GM18861 (cell line): ENCODE measurements around the gene KLHL5.
"Not testable (repeated sequence)": the region's sequence is repeated elsewhere in the genome, so short reads cannot be mapped to it uniquely, and the experiment has no call there.

Experiments used
- ATAC-seq: cut with Tn5 transposase; IDR thresholded peaks from one replicate; pipeline ENCODE4 v1.9.1; 2021; ENCODE audit not compliant: unreplicated experiment

KLHL5 gene

DNA sequence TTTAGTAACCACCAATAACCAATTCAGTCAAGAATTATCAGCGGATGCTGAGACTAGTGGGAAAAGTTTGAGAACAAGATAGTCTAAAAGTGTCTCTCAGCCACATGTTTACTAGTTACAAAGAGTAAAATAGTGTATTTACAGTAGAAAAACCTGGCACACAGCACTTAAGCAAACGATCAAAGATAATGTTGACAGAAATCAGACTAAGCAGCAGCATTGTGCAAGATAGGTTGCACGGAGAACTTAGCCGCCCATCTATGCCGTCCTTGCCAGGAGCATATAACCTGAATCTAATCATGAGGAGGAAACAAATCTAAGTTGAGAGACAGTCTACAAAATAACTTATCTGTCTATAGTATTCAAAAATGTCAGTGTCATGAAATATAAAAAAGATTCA, 35.3 kb downstream of the KLHL5 start:
- ATAC-seq, result no peak

DNA sequence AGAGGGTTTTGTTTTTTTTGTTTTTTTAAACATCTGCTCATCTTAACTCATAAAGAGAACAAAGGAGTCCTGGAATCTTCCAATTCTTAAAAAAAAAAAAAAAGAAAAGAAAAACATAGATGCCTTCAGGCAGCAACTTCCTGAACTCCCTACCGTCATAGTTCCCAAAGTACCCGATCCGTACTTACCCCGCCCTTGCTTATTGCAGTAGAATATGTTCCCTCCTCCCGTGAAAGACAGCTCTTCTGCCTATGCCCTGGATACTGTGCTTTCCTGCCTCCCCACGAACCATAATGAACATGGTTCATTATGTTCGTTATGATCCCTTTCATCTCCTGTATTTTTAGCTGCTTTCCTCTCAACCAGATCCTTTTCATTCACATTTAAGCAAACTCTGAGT, 40.3 kb downstream of the KLHL5 start:
- ATAC-seq, result no peak

DNA sequence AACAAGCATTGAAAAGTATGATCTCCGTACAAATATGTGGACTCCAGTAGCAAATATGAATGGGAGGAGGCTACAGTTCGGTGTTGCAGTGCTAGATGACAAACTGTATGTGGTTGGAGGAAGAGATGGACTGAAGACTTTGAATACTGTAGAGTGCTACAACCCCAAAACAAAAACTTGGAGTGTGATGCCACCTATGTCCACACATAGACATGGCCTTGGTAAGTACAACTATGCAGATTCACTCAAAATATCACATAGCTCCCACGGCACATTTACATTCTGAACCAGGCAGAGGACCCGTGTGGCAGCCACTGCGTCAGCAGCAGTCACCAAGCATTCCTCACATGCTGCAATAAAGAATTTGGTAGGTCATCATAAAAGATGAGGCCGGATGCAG, 41.3 kb downstream of the KLHL5 start:
- no peak for ATAC-seq

DNA sequence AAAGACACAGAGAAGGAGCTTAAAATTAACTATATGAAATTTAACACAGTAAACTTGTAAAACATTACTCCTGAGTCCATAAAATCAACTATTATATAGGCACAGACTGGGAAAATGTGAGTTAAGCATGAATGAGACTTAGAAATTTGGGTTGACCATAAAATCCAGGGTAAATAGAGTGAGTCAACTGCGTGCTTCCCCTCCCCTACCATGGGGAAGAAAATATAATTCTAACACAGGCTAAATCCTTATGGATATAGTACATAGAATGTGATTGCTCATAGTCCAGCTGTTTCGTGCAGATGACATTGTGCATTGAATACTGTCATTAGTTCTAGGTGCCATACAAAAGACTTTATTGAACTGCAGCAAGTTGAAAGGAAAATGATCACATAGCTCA, 42.2 kb downstream of the KLHL5 start:
- ATAC-seq, result no peak

DNA sequence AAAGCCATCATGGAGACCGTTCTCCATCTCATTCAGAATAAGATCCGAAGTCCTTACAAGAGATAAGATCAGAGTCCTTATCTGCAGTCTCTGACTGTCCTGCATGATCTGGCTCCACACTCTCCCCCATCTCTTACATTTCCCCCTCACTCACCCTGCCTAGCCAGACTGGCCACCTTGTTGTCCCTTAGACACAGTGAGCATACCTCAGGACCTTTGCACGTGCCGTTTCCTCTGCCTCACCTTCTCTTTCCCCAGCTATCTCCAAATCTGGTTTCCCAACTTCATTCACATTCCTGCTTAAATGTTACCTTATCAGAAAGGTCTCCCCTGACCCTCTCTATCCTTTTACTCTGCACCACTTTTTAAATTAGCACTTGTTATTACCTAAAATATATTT, 44.0 kb downstream of the KLHL5 start:
- ATAC-seq, result no peak

DNA sequence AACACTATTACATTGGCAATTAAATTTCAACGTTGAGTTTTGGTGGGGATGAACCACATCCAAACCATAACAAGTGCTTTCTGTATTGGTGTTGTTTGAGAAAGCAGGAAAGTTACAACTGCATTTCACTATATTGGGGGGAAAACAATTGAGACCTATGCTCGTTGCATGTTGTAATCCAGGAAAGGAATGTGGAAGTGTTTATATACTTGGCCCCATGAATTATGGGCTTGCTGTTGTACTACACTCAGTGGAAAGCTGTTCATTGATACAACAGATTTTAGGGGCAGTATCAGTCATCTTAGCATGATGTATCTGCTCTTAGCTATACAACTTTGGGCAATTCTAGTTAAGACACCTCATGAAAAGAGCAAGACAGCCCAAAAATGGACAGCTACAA, 52.4 kb downstream of the KLHL5 start:
- ATAC-seq, result no peak

DNA sequence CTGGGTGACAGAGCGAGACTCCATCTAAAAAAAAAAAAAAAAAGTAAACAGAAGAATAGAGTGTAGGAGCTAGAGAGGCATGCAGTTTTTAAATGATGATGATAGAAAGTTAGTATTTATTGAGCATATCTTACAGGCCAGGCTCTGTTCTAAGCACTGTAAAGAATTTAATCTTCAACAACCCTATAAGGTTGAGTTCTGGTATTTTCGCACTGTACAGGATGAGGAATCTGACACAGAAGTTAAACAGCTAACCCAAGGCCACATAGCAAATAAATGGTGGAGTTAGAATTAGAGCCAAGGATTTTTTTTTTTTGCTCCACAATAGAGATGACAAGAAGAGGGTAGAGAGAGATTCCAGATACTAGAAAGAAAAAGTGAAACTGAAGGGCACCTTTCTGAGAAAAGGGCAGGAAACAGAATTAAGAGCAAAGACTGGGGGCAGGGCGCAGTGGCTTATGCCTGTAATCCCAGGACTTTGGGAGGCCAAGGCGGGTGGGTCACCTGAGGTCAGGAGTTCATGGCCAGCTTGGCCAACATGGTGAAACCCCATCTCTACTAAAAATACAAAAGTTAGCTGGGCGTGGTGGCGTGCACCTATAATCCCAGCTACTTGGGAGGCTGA, 56.1 kb downstream of the KLHL5 start:
- no peak for ATAC-seq

DNA sequence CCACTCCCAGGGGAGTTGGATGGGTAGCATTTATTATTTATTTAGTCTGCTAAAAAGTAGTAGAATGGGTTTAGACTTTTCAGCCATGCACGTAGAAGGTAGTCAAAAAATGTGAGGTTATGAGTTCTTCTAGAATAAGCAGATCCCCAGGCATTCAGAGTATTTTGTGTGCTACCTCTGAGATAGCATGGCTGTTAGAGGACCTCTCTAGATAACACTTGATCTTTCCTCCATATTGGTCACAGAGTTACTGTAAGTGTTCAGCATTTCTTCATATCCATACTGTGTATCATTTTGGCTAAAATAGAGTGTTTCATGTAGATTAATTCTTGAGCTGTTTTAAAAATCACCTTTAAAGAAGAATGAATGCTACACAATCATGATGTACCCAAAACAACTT, 58.4 kb downstream of the KLHL5 start:
- no peak for ATAC-seq

DNA sequence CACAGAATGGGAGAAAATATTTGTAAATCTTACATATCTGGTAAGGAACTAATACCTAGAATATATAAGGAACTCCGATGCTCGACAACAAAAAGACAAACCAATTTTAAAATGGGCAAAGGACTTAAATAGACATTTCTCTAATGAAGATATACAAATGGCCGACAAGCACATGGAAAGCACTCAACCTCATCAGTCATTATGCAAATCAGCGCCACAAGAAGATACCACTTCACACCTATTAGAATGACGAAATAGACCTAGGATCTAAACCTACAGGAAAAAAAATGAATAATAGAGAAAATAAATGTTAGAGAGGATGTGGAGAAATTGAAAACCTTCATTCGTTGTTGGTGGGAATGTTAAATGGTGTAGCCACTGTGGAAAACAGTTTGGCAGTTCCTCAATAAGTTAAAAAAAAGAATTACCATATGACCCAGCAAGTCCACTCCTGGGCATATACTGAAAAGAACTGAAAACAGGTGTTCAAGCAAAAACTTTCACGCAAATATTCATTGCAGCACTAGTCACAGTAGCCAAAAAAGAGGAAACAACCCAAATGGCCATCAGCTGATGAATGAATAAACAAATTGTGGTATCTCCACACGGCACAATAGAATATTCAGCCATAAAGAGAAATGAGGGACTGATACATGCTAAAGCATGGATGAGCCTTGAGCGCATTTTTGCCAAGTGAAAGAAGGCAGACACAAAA, 63.0 kb downstream of the KLHL5 start:
- peak; percentile 83 for ATAC-seq

DNA sequence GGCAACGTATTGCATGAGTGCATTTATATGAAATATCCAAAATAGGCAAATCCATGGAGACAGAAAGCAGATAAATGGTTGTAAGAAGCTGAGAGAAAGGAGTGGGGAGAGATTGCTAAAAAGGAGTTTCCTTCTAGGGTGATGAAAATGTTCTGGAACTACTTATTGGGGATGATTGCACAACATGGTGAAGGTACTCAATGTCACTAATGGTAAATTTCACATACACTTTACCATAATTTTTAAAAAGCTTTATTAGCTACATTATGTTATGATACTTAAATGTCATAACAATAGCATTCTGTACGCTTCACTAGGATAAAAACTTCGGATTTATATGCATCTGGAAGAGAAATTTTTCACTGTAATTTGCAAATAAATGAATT, 63.6 kb downstream of the KLHL5 start:
- ATAC-seq, result no peak

DNA sequence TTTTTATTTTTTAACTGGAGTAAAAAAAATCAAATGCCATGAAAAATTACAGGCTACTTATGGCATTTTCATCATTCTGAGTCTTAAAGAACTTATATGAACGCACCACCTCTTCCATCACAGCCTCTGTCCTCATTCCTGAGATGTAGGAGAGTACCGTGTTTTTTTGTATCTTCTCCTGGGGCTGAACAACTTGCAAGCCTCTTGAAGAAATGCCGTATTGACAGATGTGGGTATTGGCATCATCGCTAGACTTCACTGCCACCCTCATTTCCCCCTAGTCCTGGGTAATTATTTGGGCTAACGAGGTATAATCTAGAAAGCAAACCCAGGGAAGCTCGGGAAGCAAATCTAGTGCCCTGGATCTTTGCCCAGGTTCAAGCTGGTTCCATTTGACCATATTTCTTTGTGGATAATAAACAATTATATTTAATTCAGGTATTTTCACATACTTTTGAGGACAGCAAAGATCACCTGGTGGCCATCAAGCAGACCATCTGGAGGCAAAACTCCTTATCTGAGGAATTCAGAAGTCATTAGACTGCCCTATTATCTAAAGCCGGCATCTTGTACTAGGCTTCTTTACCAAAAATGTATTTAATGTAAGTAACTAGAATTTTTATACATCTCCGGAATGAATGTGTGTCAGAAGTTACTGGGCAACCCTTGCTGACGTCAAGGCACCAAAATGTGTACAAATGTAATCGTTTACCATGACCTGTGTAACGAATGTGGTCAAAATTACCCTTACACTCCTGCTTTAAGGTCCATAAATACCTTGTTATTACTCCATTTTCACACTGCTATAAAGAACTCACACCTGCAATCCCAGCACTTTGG, 64.4 kb downstream of the KLHL5 start:
- ATAC-seq, result no peak

DNA sequence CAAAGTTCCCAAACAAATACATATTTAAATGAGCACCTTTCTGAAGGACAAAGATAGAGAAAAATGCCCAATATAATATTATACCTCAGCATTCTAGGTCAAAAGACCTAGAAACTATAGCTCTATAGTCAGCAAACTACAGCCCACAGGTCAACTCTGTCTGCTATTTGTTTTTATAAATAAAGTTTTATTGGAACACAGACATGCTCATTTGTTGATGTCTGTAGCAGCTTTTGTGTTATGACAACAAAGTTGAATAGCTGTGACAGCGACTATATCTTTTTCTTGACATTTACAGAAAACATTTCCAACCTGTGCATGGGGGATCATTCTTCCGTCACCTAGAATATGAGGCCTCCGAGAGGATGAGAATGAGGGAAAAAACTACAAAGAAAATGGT, 71.6 kb downstream of the KLHL5 start:
- ATAC-seq, result no peak

DNA sequence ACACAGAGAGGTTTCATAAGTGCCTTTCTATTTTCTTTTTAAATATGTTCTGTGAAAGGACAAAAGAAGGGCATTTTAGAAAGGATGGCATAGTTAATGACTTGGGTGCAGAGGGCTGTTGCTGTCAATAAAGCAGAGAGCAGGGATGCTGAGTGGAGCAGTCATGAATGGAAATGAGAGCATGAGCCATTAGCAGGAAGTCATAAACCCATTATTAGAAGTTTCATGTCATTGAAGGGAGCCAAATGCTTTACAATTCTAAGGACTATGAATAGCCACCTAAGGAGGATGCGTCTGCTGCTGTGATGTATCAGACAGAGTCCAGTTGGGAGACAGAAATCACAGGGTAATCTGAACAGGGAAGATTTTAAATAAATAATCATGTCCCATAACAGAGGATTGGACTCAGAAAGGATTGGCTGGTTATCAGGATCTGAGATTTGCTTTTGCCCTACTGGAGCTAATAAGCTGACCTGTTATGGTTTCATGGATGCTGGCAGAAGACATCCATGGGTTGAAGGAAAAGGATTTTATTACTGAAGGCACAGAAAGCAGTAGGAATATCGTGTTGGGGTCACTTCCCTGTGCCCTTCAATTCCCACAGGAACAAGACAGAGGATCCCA, 72.8 kb downstream of the KLHL5 start:
- peak; percentile 27 for ATAC-seq

DNA sequence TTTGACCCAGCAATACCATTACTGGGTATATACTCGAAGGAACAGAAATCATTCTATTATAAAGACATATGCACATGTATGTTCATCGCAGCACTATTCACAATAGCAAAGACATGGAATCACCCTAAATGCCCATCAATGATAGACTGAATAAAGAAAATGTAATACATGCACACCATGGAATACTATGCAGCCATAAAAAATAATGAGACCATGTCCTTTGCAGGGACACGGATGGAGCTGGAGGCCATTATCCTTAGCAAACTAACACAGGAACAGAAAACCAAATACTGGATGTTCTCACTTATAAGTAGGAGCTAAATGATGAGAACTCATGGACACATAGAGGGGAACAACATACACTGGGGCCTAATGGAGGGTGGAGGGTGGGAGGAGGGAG, 76.2 kb downstream of the KLHL5 start:
- not testable (repeated sequence) for ATAC-seq

DNA sequence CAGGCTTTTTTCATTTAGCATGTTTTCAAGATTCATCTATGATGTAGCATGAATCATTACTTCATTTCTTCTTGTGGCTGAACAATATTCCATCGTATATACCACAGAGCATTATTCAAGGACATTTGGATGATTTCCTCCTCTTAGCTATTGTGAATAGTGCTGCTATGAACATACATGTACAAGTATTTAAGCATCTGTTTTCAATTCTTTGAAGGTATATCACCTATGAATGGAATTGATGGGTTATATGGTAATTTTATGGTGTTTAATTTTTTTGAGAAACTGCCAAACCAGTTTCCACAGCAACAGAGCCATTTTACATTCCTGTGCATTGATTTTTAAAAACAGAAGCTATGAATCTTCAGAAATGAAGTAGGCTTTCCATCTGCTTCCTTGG, 84.2 kb downstream of the KLHL5 start:
- ATAC-seq, result no peak

DNA sequence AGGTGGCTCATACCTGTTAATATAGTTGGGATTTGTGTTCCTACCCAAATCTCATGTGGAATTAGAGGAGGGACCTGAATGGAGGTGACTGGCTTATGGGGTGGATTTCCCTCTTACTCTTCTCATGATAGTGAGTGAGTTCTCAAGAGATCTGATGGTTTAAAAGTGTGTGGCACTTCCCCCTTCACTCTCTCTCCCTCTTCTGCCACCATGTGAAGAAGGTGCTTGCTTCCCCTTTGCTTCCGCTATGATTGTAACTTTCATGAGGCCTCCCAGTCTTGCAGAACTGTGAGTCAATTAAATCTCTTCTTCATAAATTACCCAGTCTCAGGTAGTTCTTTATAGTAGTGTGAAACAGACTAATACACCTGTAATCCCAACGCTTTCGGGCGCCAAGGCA, 92.0 kb downstream of the KLHL5 start:
- no peak for ATAC-seq

DNA sequence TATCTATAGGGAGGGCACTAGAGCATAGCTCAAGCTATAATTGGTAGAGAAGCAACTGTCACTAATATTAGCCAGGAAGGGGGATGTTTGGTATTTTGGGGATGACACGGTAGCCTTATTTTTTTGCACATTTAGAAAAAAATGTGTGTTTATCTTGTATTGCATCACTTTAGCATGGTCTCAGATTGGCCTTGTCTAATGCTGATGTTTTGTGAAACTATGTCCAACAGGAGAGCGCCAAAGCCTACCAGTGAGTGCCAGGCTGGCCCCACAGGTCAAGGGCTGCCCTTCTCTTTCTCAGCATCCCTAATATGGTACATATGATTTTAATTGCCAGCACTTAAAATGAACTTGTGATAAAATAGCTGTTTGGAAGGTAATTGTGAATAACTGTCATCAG, 95.5 kb downstream of the KLHL5 start:
- no peak for ATAC-seq

DNA sequence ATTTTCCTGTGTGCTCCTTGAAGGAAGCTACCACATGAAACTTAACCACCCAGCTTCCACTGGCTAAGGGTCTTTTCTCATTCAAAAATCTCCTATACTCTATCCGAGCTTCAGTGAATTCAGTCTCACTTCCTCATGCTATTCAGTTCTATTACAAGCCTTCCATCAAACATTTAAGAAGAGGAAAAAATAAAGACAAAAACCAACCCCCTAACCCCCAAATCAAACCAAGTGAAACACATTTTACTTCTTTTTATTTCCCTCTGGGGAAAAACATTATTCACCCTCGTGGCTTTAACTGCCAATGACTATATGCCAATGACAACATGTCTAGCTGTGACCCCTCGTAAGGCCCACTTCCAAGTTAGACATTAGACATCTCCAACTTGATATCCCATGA, 104.1 kb downstream of the KLHL5 start:
- ATAC-seq, result no peak

DNA sequence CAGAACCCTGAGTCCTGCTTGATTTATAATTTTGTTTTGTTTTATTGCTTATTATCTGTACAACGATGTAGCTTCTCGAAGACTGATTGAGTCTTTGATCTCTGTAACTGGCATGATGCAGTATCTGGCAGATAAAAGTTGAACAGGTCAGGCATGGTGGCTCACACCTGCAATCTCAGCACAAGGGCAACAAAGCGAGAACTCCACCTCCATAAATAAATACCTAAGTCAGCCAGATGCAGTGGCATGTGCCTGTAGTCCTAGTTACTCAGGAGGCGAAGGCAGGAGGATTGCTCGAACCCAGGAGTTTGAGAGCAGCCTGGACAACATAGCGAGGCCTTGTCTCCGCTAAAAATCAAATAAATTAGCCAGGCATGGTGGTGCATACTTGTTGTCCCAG, 104.6 kb downstream of the KLHL5 start:
- no peak for ATAC-seq

DNA sequence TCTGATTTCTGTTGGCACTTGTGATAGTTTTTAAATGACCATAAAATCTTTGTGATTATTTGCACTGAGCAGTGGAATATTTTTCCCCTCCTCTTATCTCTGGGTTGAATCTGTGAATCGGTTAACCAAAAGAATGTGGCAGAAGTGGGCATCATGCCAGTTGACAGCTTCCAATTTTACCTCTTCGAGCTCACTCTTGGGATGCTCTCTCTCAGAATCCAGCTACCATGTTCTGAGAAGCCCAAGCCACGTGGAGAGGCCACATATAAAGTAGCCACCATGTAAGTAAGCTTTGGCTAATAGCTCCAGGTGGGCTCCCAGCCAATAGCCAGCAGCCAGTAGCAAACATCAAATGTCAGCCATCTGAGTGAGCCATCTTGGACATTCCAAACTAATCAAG, 107.4 kb downstream of the KLHL5 start:
- no peak for ATAC-seq

DNA sequence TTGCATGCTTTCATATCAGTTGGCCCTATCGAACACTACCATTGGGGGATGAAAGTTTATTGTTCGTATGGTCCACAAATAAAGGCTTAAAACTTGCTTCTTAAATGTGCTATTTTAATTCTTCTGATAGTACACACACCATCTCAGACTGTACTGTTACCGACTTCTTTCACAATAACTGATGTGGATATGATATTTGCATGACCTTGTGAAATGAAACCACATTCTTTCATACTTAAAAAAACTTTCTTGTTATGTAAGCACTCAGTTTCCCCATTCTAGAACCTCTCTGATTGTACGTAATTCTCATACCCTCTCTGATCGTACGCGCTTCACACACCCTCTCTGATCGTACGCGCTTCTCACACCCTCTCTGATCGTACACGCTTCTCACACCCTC, 108.3 kb downstream of the KLHL5 start:
- ATAC-seq, result no peak
